Pancreas (tissue), 10 donors: Measurements from ENCODE around the gene TENM4. TPM values are rescaled to one million over a fixed set of nuclear protein-coding genes. Genes with fewer than 3 reads are reported as not detected.

ENCODE experiments used
- ATAC-seq, 4 donors: fragments of 200-7000 bp; cut with Tn5 transposase; one replicate each; pipeline versions ENCODE4 v1.8.0 to v1.9.1; 2020; ENCODE audit warnings: mild to moderate bottlenecking in 4 of 4, moderate library complexity in 4 of 4
- DNase-seq, 6 donors: peaks; one replicate each; pipeline ENCODE4 v3.0.0-alpha.2; 2020
- FAIRE-seq: peaks from 2 replicates; lab custom pipeline; 2012; peaks lifted over from hg19 to GRCh38; lab: Jason Lieb, UNC
- H3K27ac ChIP-seq, 4 donors: fragments of 200-600 bp; sonication (generic); 1 replicate in 3 of 4; 2 replicates in 1 of 4; pipeline versions ENCODE4 v1.5.0 to v1.8.0; 2020
- H3K27me3 ChIP-seq, 4 donors: fragments of 200-600 bp; one replicate each; pipeline ENCODE4 v1.8.0; 2021
- H3K36me3 ChIP-seq, 3 donors: fragments of 200-600 bp; sonication (generic) in 1 of 3; one replicate each; pipeline versions ENCODE4 v1.5.0 to v1.8.0; 2020 to 2021
- H3K4me1 ChIP-seq, 3 donors: fragments of 200-600 bp; one replicate each; pipeline ENCODE4 v1.8.0; 2021
- H3K4me3 ChIP-seq, 4 donors: fragments of 200-600 bp; sonication (generic) in 2 of 4; one replicate each; pipeline versions ENCODE4 v1.5.0 to v1.8.0; 2020 to 2021
- H3K9me3 ChIP-seq, 4 donors: fragments of 200-600 bp; one replicate each; pipeline ENCODE4 v1.8.0; 2021
- CTCF ChIP-seq, 4 donors: fragments of 200-600 bp; sonication (generic) in 3 of 4; IDR thresholded peaks; one replicate each; pipeline versions ENCODE4 v1.5.0 to v1.8.0; 2021; ENCODE audit warnings: antibody characterized with exemption in 4 of 4
- WGBS, 2 donors: extraction: QIAGEN DNeasy Blood & Tissue Kit; methylation state at CpG; one replicate each; pipeline ENCODE4 v1.1.7; 2013; 5-methylcytosine and 5-hydroxymethylcytosine counted together
- intact Hi-C, 3 donors: fragments of 100-400 bp; cut with DNase I; formaldehyde crosslinking; loops; one replicate each; pipeline versions ENCODE4 v1.11.1 to v1.14.2; 2022
- polyA plus RNA-seq, 2 donors: library from polyadenylated mRNA; stranded (reverse); fragments of 200-250 nt; gene quantifications; one replicate each; pipeline ENCODE4 v1.2.3, GENCODE V29; 2013
- total RNA-seq, 6 donors: library from RNA; stranded (reverse); fragmentation: NEBNext Ultra II Directional in 4 of 6; extraction: Animal tissue kit (Norgen Biotek cat#: 25700) in 4 of 6; gene quantifications; one replicate each; pipeline versions ENCODE4 v1.2.1 to v1.2.4, GENCODE V29; 2021 to 2023
- donor health status: healthy with polysubstance abuse.
- donor health status: DM: no; HTN: no; CAD: no; lungs with moderate emphysema.
- donor health status: DM: no; HTN: no; CAD: no.
- donor health status: control.
- donor health status: control.
- donor health status: Bipolar disorder and iron deficiency.
- donor health status: DM: yes; HTN: yes; CAD: no.
- donor health status: DM: no; HTN: no; CAD: no.
- donor health status: DM: no; HTN: no; CAD: no.
- donor health status: DM: yes; HTN: yes; CAD: no.

The TENM4 gene
- total and polyA plus RNA-seq, 8 donors, result 0.37 to 6.8 (median 1.3) TPM

- WGBS, 2 donors, result 40 to 45% methylated on average over 7 of the region's 7 CpGs
- intact Hi-C loops, result no loop called here
- TF ChIP-seq CTCF (IDR thresholded peaks at IDR 0.05), result no peak
- no peaks in the 10 kb centered on the region for H3K27me3 ChIP-seq
- H3K36me3 ChIP-seq, result no peaks in the 10 kb centered on the region
- FAIRE-seq (no peak), DNase-seq (peak in 4 of 6 donors; percentile 47 to 58 (median 51)), ATAC-seq (peak; percentile 93 to 99 (median 98))
- H3K9me3 ChIP-seq, result no peaks in the 10 kb centered on the region
- no peak overlapping the region for H3K4me3 ChIP-seq
- peaks cover 0 to 7% (median 0%) of the 10 kb centered on the region in 3 donors for H3K4me1 ChIP-seq
- no peak overlapping the region for H3K27ac ChIP-seq
Measured at GRCh38 chr11:79189601-79190000, 251.2 kb downstream of the TENM4 start.

GRCh38 chr11:79189055-79189454 lies 251.8 kb downstream of the TENM4 start:
- intact Hi-C loops, result no loop called here
- no peak for FAIRE-seq
- TF ChIP-seq CTCF (IDR thresholded peaks at IDR 0.05), result no peak

GRCh38 chr11:79186669-79187068 lies 254.2 kb downstream of the TENM4 start:
- no peaks in the 10 kb centered on the region for H3K36me3 ChIP-seq
- H3K4me1 ChIP-seq, result peaks cover 0 to 7% (median 0%) of the 10 kb centered on the region in 3 donors
- ATAC-seq, result no peak
- WGBS, 2 donors, result 88 to 92% methylated on average over 3 of the region's 3 CpGs
- DNase-seq, result no peak
- H3K4me3 ChIP-seq, result no peak overlapping the region
- intact Hi-C loops, result no loop called here
- TF ChIP-seq CTCF (IDR thresholded peaks at IDR 0.05), result no peak
- H3K9me3 ChIP-seq, result no peaks in the 10 kb centered on the region
- no peak for FAIRE-seq
- no peaks in the 10 kb centered on the region for H3K27me3 ChIP-seq
- no peak overlapping the region for H3K27ac ChIP-seq

More at GRCh38 chr11:79189055-79189454, 251.8 kb downstream of the TENM4 start:
- 63 to 69% methylated on average over 2 of the region's 2 CpGs for WGBS, 2 donors
- Histone ChIP-seq H3K9me3 (no peaks in the 10 kb centered on the region), H3K36me3 (no peaks in the 10 kb centered on the region), H3K27me3 (no peaks in the 10 kb centered on the region), H3K27ac (no peak overlapping the region), H3K4me1 (peaks cover 0 to 7% (median 0%) of the 10 kb centered on the region in 3 donors), H3K4me3 (no peak overlapping the region)
- DNase-seq, result no peak
- ATAC-seq, result no peak

- FAIRE-seq (no peak), DNase-seq (no peak), ATAC-seq (no peak)
- intact Hi-C loops, result no loop called here
- WGBS, 2 donors, result 18 to 32% methylated on average over 1 of the region's 1 CpG
- Histone ChIP-seq H3K4me3 (no peak overlapping the region), H3K9me3 (no peaks in the 10 kb centered on the region), H3K4me1 (peaks cover 0 to 7% (median 0%) of the 10 kb centered on the region in 3 donors), H3K27me3 (no peaks in the 10 kb centered on the region), H3K36me3 (no peaks in the 10 kb centered on the region), H3K27ac (no peak overlapping the region)
- no peak for TF ChIP-seq CTCF (IDR thresholded peaks at IDR 0.05)
Measured at GRCh38 chr11:79185351-79185750, 255.5 kb downstream of the TENM4 start.

GRCh38 chr11:79184285-79184684 lies 256.5 kb downstream of the TENM4 start:
- WGBS, 2 donors, result 93 to 94% methylated on average over 4 of the region's 4 CpGs
- intact Hi-C loops, result no loop called here
- FAIRE-seq, result no peak

More at GRCh38 chr11:79184285-79184684, 256.5 kb downstream of the TENM4 start:
- Histone ChIP-seq H3K9me3 (no peaks in the 10 kb centered on the region), H3K36me3 (no peaks in the 10 kb centered on the region), H3K4me1 (peaks cover 0 to 2% (median 0%) of the 10 kb centered on the region in 3 donors), H3K27ac (no peak overlapping the region), H3K4me3 (no peak overlapping the region), H3K27me3 (no peaks in the 10 kb centered on the region)
- ATAC-seq, result no peak
- no peak for TF ChIP-seq CTCF (IDR thresholded peaks at IDR 0.05)
- DNase-seq, result no peak
